GM18951 (cell line): ENCODE data around the gene MPP2.
"Not testable (repeated sequence)": the region's sequence is repeated elsewhere in the genome, so short reads cannot be mapped to it uniquely, and the experiment has no call there.

Experiments
- POLR2A ChIP-seq: IDR thresholded peaks from 4 replicates; pipeline ENCODE4 v1.6.1; 2011; ENCODE audit warnings: mild to moderate bottlenecking; ENCODE audit not compliant: insufficient read length, insufficient read depth; ENCODE audit errors: extremely low read depth
- in situ Hi-C: fragments of 300-500 bp; cut with MboI; formaldehyde crosslinking; loops from one replicate; pipeline ENCODE4 v1.12.0; 2022; ENCODE audit warnings: low sequenced_read_pairs, mixed read lengths, inconsistent platforms; ENCODE audit not compliant: unreplicated experiment

MPP2 gene

GRCh38 chr17:43873091-43873490 lies 34.2 kb downstream of the MPP2 start:
- in situ Hi-C loops: no loop called here
- no peak for TF ChIP-seq POLR2A

- in situ Hi-C loops: no loop called here
- TF ChIP-seq POLR2A: no peak
Observed at GRCh38 chr17:43871946-43872690, 35.2 kb downstream of the MPP2 start.

GRCh38 chr17:43869031-43869430 lies 38.3 kb downstream of the MPP2 start:
- in situ Hi-C loops: not testable (repeated sequence)

- in situ Hi-C loops: no loop called here
- no peak for TF ChIP-seq POLR2A
Observed at GRCh38 chr17:43868226-43868994, 38.9 kb downstream of the MPP2 start.

GRCh38 chr17:43864161-43864984 lies 43.0 kb downstream of the MPP2 start:
- in situ Hi-C loops: no loop called here
- TF ChIP-seq POLR2A: no peak

GRCh38 chr17:43861960-43862359 lies 45.4 kb downstream of the MPP2 start:
- TF ChIP-seq POLR2A: no peak
- in situ Hi-C loops: no loop called here

- in situ Hi-C loops: no loop called here
- TF ChIP-seq POLR2A: no peak
Observed at GRCh38 chr17:43860927-43861622, 46.3 kb downstream of the MPP2 start.

GRCh38 chr17:43860077-43860725 lies 47.1 kb downstream of the MPP2 start:
- in situ Hi-C loops: no loop called here
- no peak for TF ChIP-seq POLR2A

- in situ Hi-C loops: no loop called here
- TF ChIP-seq POLR2A: no peak
Observed at GRCh38 chr17:43857957-43858600, 49.3 kb downstream of the MPP2 start.

GRCh38 chr17:43857141-43857540 lies 50.2 kb downstream of the MPP2 start:
- no peak for TF ChIP-seq POLR2A
- in situ Hi-C loops: no loop called here

- TF ChIP-seq POLR2A: no peak
- in situ Hi-C loops: no loop called here
Observed at GRCh38 chr17:43856141-43856540, 51.2 kb downstream of the MPP2 start.

GRCh38 chr17:43855061-43855460 lies 52.3 kb downstream of the MPP2 start:
- TF ChIP-seq POLR2A: no peak
- in situ Hi-C loops: no loop called here
